Hepatocyte (in vitro differentiated cells): Measurements from ENCODE around the gene IFNGR2. TPM values are rescaled to one million over a fixed set of nuclear protein-coding genes. Genes with fewer than 3 reads are reported as not detected.

ENCODE experiments used
- DNase-seq: peaks from one replicate; pipeline ENCODE4 v3.0.0-alpha.2; 2016; ENCODE audit warnings: low spot score
- H2AFZ ChIP-seq: fragments of 200-600 bp; sonication (generic); 2 replicates; pipeline ENCODE4 v1.6.0; 2016; ENCODE audit warnings: antibody characterized with exemption, mild to moderate bottlenecking
- H3K27ac ChIP-seq: fragments of 200-600 bp; sonication (generic); 2 replicates; pipeline ENCODE4 v1.5.1; 2016; ENCODE audit warnings: mild to moderate bottlenecking
- H3K27me3 ChIP-seq: fragments of 200-600 bp; sonication (generic); 2 replicates; pipeline ENCODE4 v1.6.1; 2016
- H3K36me3 ChIP-seq: fragments of 200-600 bp; sonication (generic); replicated peaks from 2 replicates; pipeline ENCODE4 v1.5.1; 2016; ENCODE audit warnings: low read depth; ENCODE audit not compliant: insufficient read depth
- H3K4me1 ChIP-seq: fragments of 200-600 bp; sonication (generic); 2 replicates; pipeline ENCODE4 v1.5.1; 2016; ENCODE audit warnings: mild to moderate bottlenecking, moderate library complexity; ENCODE audit not compliant: insufficient read depth
- H3K4me2 ChIP-seq: fragments of 200-600 bp; sonication (generic); 2 replicates; pipeline ENCODE4 v1.6.0; 2016
- H3K4me3 ChIP-seq: fragments of 200-600 bp; sonication (generic); 2 replicates; pipeline ENCODE4 v1.5.1; 2016; ENCODE audit warnings: mild to moderate bottlenecking
- H3K79me2 ChIP-seq: fragments of 200-600 bp; sonication (generic); 2 replicates; pipeline ENCODE4 v1.6.0; 2017; ENCODE audit warnings: mild to moderate bottlenecking
- H3K9me2 ChIP-seq: fragments of 200-600 bp; sonication (generic); replicated peaks from 2 replicates; pipeline ENCODE4 v1.6.0; 2017; ENCODE audit warnings: mild to moderate bottlenecking; ENCODE audit not compliant: insufficient read depth
- H3K9me3 ChIP-seq: fragments of 200-600 bp; sonication (generic); 2 replicates; pipeline ENCODE4 v1.5.1; 2016; ENCODE audit warnings: low read depth, mild to moderate bottlenecking
- H4K20me1 ChIP-seq: fragments of 200-600 bp; sonication (generic); 2 replicates; pipeline ENCODE4 v1.6.0; 2016; ENCODE audit warnings: mild to moderate bottlenecking; ENCODE audit not compliant: insufficient read depth, poor library complexity, severe bottlenecking
- EZH2 ChIP-seq: fragments of 200-600 bp; sonication (generic); IDR thresholded peaks from 2 replicates; pipeline ENCODE4 v1.6.1; 2016; ENCODE audit warnings: antibody characterized with exemption, mild to moderate bottlenecking, borderline replicate concordance
- EZH2phosphoT487 ChIP-seq: fragments of 200-600 bp; sonication (generic); IDR thresholded peaks from one replicate; pipeline ENCODE4 v1.6.1; 2018; ENCODE audit warnings: antibody characterized with exemption, mild to moderate bottlenecking, low read depth, moderate library complexity; ENCODE audit not compliant: unreplicated experiment, severe bottlenecking
- WGBS: methylation state at CpG from one replicate; pipeline ENCODE4 v1.1.6; 2016; ENCODE audit warnings: low lambda C conversion rate; ENCODE audit errors: missing lambda C conversion rate; 5-methylcytosine and 5-hydroxymethylcytosine counted together
- polyA plus RNA-seq: library from polyadenylated mRNA; unstranded; fragments of >200 nt; fragmentation: Nextera tagmentation; extraction: Ambion mirVana; gene quantifications from 2 replicates; pipeline ENCODE4 v1.2.1, GENCODE V29; 2016
- total RNA-seq: library from RNA; depleted of rRNA; stranded (reverse); fragments of >200 nt; gene quantifications from 2 replicates; pipeline ENCODE4 v1.2.3, GENCODE V29; 2014
- TF ChIP-seq, protein P1 (sequence below): fragments of 200-600 bp; sonication (generic); IDR thresholded peaks from 2 replicates; pipeline ENCODE4 v1.5.1; 2016; ENCODE audit warnings: antibody characterized with exemption, mild to moderate bottlenecking; ENCODE audit not compliant: poor library complexity

The IFNGR2 gene
- total and polyA plus RNA-seq, 2 experiments from 2014 or later: 53.4 to 66.7 TPM

DNA sequence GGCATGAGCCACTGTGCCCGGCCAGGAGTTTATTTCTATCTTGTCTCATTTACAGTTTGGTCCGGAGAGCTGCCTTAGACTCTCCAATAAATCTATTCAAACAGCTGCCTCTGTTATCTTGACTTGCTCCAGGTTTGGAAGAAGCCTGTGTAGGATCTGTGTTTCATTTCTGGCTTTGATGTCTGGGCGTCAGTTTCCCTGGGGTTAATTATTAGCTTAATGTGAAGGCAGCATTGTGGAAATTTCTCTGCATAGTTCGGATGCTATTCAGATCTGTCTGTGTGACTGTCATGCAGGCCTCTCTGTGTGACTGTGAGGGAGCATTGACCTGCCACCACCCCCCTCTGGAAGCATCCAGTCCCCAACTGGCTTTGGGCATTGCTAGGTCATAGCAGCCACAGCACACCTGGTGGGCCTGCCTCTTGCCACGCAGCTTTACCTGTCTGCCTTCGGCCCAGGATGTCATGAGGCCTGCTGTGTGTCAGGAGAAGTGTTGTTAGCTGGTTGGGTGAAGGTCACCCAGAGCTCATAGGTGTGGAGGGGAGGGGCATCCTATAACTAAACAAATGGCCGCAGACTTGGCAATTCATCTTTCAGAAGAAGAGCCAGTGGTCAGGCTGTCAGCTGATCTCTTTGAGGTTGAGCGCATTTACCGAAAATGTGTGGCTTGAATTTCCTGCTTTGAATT, 9.8 kb downstream of the IFNGR2 start:
- H3K79me2 ChIP-seq: peaks cover 77% of the 10 kb centered on the region
- H3K4me3 ChIP-seq: no peak overlapping the region
- 21% methylated on average over 9 of the region's 9 CpGs for WGBS
- H3K4me2 ChIP-seq: peak overlapping the region; percentile 51
- H3K9me3 ChIP-seq: no peaks in the 10 kb centered on the region
- no peaks in the 10 kb centered on the region for H3K27me3 ChIP-seq
- H3K4me1 ChIP-seq: peaks cover 23% of the 10 kb centered on the region
- H3K9me2 ChIP-seq: no peaks in the 10 kb centered on the region
- H2AFZ ChIP-seq: no peak overlapping the region
- H4K20me1 ChIP-seq: peaks cover 24% of the 10 kb centered on the region
- DNase-seq: peak; percentile 71
- H3K27ac ChIP-seq: peak overlapping the region; percentile 79
- TF ChIP-seq EZH2phosphoT487 (no peak), EZH2 (no peak)
- TF ChIP-seq, protein P1, sequence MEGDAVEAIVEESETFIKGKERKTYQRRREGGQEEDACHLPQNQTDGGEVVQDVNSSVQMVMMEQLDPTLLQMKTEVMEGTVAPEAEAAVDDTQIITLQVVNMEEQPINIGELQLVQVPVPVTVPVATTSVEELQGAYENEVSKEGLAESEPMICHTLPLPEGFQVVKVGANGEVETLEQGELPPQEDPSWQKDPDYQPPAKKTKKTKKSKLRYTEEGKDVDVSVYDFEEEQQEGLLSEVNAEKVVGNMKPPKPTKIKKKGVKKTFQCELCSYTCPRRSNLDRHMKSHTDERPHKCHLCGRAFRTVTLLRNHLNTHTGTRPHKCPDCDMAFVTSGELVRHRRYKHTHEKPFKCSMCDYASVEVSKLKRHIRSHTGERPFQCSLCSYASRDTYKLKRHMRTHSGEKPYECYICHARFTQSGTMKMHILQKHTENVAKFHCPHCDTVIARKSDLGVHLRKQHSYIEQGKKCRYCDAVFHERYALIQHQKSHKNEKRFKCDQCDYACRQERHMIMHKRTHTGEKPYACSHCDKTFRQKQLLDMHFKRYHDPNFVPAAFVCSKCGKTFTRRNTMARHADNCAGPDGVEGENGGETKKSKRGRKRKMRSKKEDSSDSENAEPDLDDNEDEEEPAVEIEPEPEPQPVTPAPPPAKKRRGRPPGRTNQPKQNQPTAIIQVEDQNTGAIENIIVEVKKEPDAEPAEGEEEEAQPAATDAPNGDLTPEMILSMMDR: no peak
- H3K36me3 ChIP-seq: no peaks in the 10 kb centered on the region

DNA sequence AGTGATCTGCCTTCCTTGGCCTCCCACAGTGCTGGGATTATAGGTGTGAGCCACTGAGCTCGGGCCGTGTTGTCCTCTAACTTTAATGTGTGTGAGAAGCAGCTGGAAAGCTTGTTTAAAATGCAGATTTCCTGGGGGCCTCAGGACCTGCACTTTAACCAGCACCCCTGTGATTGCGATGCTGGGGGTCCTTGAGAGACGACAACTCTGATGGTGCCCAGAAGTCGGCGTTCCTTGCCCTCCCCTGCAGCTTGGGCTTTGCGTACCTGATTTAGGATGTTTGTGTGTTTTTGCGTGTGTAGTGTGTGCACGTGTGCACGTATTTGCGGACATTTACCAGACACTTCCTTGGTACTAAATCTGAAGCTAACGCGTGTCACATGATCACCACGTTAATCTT, 10.9 kb downstream of the IFNGR2 start:
- peak overlapping the region; percentile 35 for H3K4me2 ChIP-seq
- WGBS: 88% methylated on average over 14 of the region's 14 CpGs
- no peaks in the 10 kb centered on the region for H3K27me3 ChIP-seq
- H3K79me2 ChIP-seq: peaks cover 77% of the 10 kb centered on the region
- H3K27ac ChIP-seq: peak overlapping the region; percentile 79
- peaks cover 13% of the 10 kb centered on the region for H4K20me1 ChIP-seq
- no peak overlapping the region for H3K4me3 ChIP-seq
- H3K4me1 ChIP-seq: peaks cover 26% of the 10 kb centered on the region
- no peaks in the 10 kb centered on the region for H3K9me2 ChIP-seq
- DNase-seq: no peak
- TF ChIP-seq, protein P1: no peak
- TF ChIP-seq EZH2 (no peak), EZH2phosphoT487 (no peak)
- H2AFZ ChIP-seq: no peak overlapping the region
- H3K9me3 ChIP-seq: no peaks in the 10 kb centered on the region
- no peaks in the 10 kb centered on the region for H3K36me3 ChIP-seq

DNA sequence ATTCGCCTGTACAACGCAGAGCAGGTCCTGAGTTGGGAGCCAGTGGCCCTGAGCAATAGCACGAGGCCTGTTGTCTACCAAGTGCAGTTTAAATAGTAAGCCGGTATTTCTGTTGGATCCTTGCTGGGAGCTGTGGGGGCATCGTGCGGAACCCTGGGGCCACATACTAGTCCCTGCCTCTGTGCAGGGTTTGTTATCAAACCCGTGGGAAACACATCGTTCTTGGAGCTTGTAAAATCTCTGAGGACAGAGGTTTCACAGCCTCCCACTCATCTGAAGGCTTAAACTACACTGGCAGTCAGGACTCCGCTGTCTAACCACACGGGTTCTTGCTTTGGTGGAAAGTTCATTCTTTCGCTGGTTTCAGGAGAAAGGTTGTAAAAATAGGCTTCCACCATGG, 11.7 kb downstream of the IFNGR2 start:
- Histone ChIP-seq H2AFZ (no peak overlapping the region), H3K4me2 (no peak overlapping the region), H3K27me3 (no peaks in the 10 kb centered on the region), H3K4me1 (peaks cover 27% of the 10 kb centered on the region), H3K36me3 (no peaks in the 10 kb centered on the region), H3K79me2 (peaks cover 76% of the 10 kb centered on the region), H3K9me3 (no peaks in the 10 kb centered on the region), H3K4me3 (no peak overlapping the region), H3K9me2 (no peaks in the 10 kb centered on the region), H3K27ac (peak overlapping the region; percentile 31), H4K20me1 (peaks cover 5% of the 10 kb centered on the region)
- TF ChIP-seq, protein P1: no peak
- no peak for TF ChIP-seq EZH2phosphoT487
- WGBS: 73% methylated on average over 11 of the region's 11 CpGs
- DNase-seq: no peak
